Skeletal muscle satellite cell (primary cell): ENCODE results near the gene TMEM209.

Experiments used
- H3K27me3 ChIP-seq: 2 replicates; pipeline ENCODE4 v1.7.0; 2013; ENCODE audit warnings: low read length; ENCODE audit not compliant: control insufficient read depth, insufficient read depth
- H3K36me3 ChIP-seq: 2 replicates; pipeline ENCODE4 v1.7.0; 2013; ENCODE audit warnings: mild to moderate bottlenecking, control low read depth, low read length; ENCODE audit not compliant: insufficient read depth
- H3K4me1 ChIP-seq: 2 replicates; pipeline ENCODE4 v1.7.0; 2013; ENCODE audit warnings: low read length; ENCODE audit not compliant: control insufficient read depth, insufficient read depth
- H3K4me2 ChIP-seq: 2 replicates; pipeline ENCODE4 v1.7.0; 2013; ENCODE audit warnings: mild to moderate bottlenecking, low read length
- H3K4me3 ChIP-seq: 2 replicates; pipeline ENCODE4 v1.7.0; 2013; ENCODE audit warnings: low read length
- H3K9ac ChIP-seq: 2 replicates; pipeline ENCODE4 v1.7.0; 2013; ENCODE audit warnings: mild to moderate bottlenecking, low read depth, low read length, moderate library complexity
- H3K9me3 ChIP-seq: replicated peaks from 2 replicates; pipeline ENCODE4 v1.7.0; 2013; ENCODE audit warnings: mild to moderate bottlenecking, control low read depth, low read length

Gene TMEM209

GRCh38 chr7:130140551-130141160 lies 64.5 kb downstream of the TMEM209 start:
- Histone ChIP-seq H3K4me1 (peaks cover 26% of the 10 kb centered on the region), H3K4me3 (no peak overlapping the region), H3K9ac (peak overlapping the region; percentile 82), H3K27me3 (no peaks in the 10 kb centered on the region), H3K4me2 (peak overlapping the region; percentile 76), H3K36me3 (peaks cover 8% of the 10 kb centered on the region), H3K9me3 (no peaks in the 10 kb centered on the region)

GRCh38 chr7:130139193-130139960 lies 65.8 kb downstream of the TMEM209 start:
- Histone ChIP-seq H3K36me3 (peaks cover 14% of the 10 kb centered on the region), H3K4me1 (peaks cover 25% of the 10 kb centered on the region), H3K9me3 (no peaks in the 10 kb centered on the region), H3K9ac (no peak overlapping the region), H3K4me3 (no peak overlapping the region), H3K4me2 (no peak overlapping the region), H3K27me3 (no peaks in the 10 kb centered on the region)

- Histone ChIP-seq H3K9ac (no peak overlapping the region), H3K4me1 (peaks cover 20% of the 10 kb centered on the region), H3K27me3 (no peaks in the 10 kb centered on the region), H3K9me3 (no peaks in the 10 kb centered on the region), H3K4me2 (no peak overlapping the region), H3K4me3 (no peak overlapping the region), H3K36me3 (peaks cover 21% of the 10 kb centered on the region)
Measured at GRCh38 chr7:130137207-130137606, 68.0 kb downstream of the TMEM209 start.

GRCh38 chr7:130136579-130137167 lies 68.5 kb downstream of the TMEM209 start:
- Histone ChIP-seq H3K4me1 (peaks cover 16% of the 10 kb centered on the region), H3K4me2 (no peak overlapping the region), H3K9me3 (no peaks in the 10 kb centered on the region), H3K4me3 (no peak overlapping the region), H3K27me3 (no peaks in the 10 kb centered on the region), H3K9ac (no peak overlapping the region), H3K36me3 (peaks cover 24% of the 10 kb centered on the region)

- H3K4me1 ChIP-seq = peaks cover 9% of the 10 kb centered on the region
- peaks cover 28% of the 10 kb centered on the region for H3K36me3 ChIP-seq
- H3K9me3 ChIP-seq = no peaks in the 10 kb centered on the region
- H3K4me3 ChIP-seq = no peak overlapping the region
- H3K4me2 ChIP-seq = no peak overlapping the region
- no peak overlapping the region for H3K9ac ChIP-seq
- no peaks in the 10 kb centered on the region for H3K27me3 ChIP-seq
Measured at GRCh38 chr7:130135208-130136205, 69.7 kb downstream of the TMEM209 start.

GRCh38 chr7:130134726-130135125 lies 70.5 kb downstream of the TMEM209 start:
- Histone ChIP-seq H3K9me3 (no peaks in the 10 kb centered on the region), H3K36me3 (peaks cover 32% of the 10 kb centered on the region), H3K27me3 (no peaks in the 10 kb centered on the region), H3K9ac (no peak overlapping the region), H3K4me1 (peaks cover 9% of the 10 kb centered on the region), H3K4me2 (no peak overlapping the region), H3K4me3 (no peak overlapping the region)

GRCh38 chr7:130134106-130134636 lies 71.0 kb downstream of the TMEM209 start:
- Histone ChIP-seq H3K4me2 (no peak overlapping the region), H3K36me3 (peaks cover 38% of the 10 kb centered on the region), H3K9ac (no peak overlapping the region), H3K27me3 (no peaks in the 10 kb centered on the region), H3K4me1 (peaks cover 9% of the 10 kb centered on the region), H3K4me3 (no peak overlapping the region), H3K9me3 (no peaks in the 10 kb centered on the region)

- no peak overlapping the region for H3K4me3 ChIP-seq
- no peak overlapping the region for H3K4me2 ChIP-seq
- H3K27me3 ChIP-seq = no peaks in the 10 kb centered on the region
- H3K9ac ChIP-seq = no peak overlapping the region
- peaks cover 41% of the 10 kb centered on the region for H3K36me3 ChIP-seq
- no peaks in the 10 kb centered on the region for H3K9me3 ChIP-seq
- peaks cover 10% of the 10 kb centered on the region for H3K4me1 ChIP-seq
Measured at GRCh38 chr7:130133029-130133782, 72.0 kb downstream of the TMEM209 start.

GRCh38 chr7:130131964-130132875 lies 73.0 kb downstream of the TMEM209 start:
- Histone ChIP-seq H3K27me3 (no peaks in the 10 kb centered on the region), H3K4me2 (no peak overlapping the region), H3K4me3 (no peak overlapping the region), H3K9ac (no peak overlapping the region), H3K4me1 (peaks cover 19% of the 10 kb centered on the region), H3K9me3 (no peaks in the 10 kb centered on the region), H3K36me3 (peaks cover 37% of the 10 kb centered on the region)
